ENCODE measurements around the gene GRIK3. TPM values are rescaled to one million over a fixed set of nuclear protein-coding genes. Genes with fewer than 3 reads are reported as not detected.

The GRIK3 gene
- polyA plus RNA-seq, 1 donor (not counting 4 experiments of a cell fraction or from before 2014, with no cell fraction given) = not detected

DNA sequence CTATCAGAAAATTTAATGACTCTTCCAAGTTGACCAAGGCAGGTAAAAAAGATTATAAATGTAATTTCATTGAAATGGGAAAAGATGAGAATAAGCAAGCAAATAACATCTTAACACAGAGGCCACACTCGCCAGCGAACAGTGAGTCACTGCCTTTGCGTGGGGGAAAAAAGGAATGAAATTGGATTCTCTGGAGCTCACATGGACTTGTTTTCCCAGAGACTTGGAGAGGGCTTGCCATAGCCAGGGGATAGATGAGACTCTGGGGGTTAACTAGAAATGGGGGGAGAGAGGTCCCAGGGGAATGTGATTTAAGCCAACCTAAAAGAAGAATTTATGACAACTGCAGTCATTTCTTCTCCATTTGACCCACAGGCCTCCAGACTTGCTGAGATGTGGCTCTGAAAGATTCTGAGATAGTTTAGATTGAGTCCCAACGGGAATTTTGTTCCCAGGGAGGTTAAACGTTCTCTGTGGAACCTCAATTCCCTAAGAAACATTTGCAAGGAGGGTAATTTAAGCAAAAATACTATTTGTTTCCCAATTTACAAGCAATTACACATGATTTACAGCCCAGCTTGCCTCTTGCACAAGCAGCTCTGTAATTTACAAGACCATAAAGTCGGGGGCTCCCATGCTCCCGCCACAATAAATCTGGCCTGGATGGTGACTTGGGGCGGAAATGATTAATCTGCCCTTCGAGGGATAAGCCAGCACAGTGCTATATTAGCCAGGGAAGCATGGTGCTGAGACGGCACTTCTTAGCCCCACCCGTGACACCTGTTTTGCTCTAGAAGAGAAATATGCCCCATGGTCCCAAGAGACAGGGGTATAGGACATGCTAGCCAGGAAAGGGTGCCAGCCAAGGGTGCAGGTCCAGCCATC lies 68.8 kb downstream of the GRIK3 start:
- FAIRE-seq (no peak), DNase-seq (ENCODE audit: low read depth, low spot score) (no peak)
- H3K27me3 ChIP-seq (ENCODE audit: control insufficient read depth, extremely low read depth, insufficient read depth, low read length) = no peaks in the 10 kb centered on the region
- no peak for TF ChIP-seq EZH2 (IDR thresholded peaks at IDR 0.05; ENCODE audit: low read length)
- TF ChIP-seq CTCF (optimal IDR thresholded peaks at IDR 0.05 in 1 of 3, IDR thresholded peaks at IDR 0.05 in 1 of 3, conservative IDR thresholded peaks at IDR 0.05 in 1 of 3; ENCODE audit: extremely low read depth in 1 of 3, insufficient read depth in 2 of 3, low read length in 3 of 3) = no peak
- no peaks in the 10 kb centered on the region for H3K36me3 ChIP-seq (ENCODE audit: control insufficient read depth in 2 of 2, extremely low read depth in 1 of 2, insufficient read depth in 2 of 2, low read length in 2 of 2)
- no peak overlapping the region for H3K4me2 ChIP-seq (ENCODE audit: control insufficient read depth, extremely low read depth, insufficient read depth, low read depth, low read length)
- no peaks in the 10 kb centered on the region for H3K9me3 ChIP-seq (ENCODE audit: control insufficient read depth, low read depth, low read length)
- H3K9me1 ChIP-seq (ENCODE audit: control insufficient read depth, extremely low read depth, insufficient read depth, low read length) = no peaks in the 10 kb centered on the region
- dilution Hi-C loops (cut with MboI; ENCODE audit: extremely low pct_ligation_motif_present, low sequenced_read_pairs) = no loop called here
- H3K9ac ChIP-seq (ENCODE audit: control insufficient read depth, extremely low read depth, insufficient read depth, low read length) = no peak overlapping the region
- no peaks in the 10 kb centered on the region for H3K79me2 ChIP-seq (ENCODE audit: control insufficient read depth, insufficient read depth, low read length)
- H3K4me3 ChIP-seq (ENCODE audit: control insufficient read depth in 2 of 3, extremely low read depth in 1 of 3, insufficient read depth in 2 of 3, low read depth in 1 of 3, low read length in 3 of 3) = no peak overlapping the region
- no peaks in the 10 kb centered on the region for H4K20me1 ChIP-seq (ENCODE audit: control insufficient read depth, extremely low read depth, insufficient read depth, low read length)
- H2AFZ ChIP-seq (ENCODE audit: control insufficient read depth, low read length) = no peak overlapping the region
- no peak overlapping the region for H3K27ac ChIP-seq (ENCODE audit: control insufficient read depth, insufficient read depth, low read length)
- H3K4me1 ChIP-seq (ENCODE audit: control insufficient read depth, extremely low read depth, insufficient read depth, low read length) = no peaks in the 10 kb centered on the region

GRCh38 chr1:36964830-36965229 lies 69.5 kb downstream of the GRIK3 start:
- H3K4me2 ChIP-seq (ENCODE audit: control insufficient read depth, extremely low read depth, insufficient read depth, low read depth, low read length) = no peak overlapping the region
- dilution Hi-C loops (cut with MboI; ENCODE audit: extremely low pct_ligation_motif_present, low sequenced_read_pairs) = no loop called here

More at GRCh38 chr1:36964830-36965229, 69.5 kb downstream of the GRIK3 start:
- H3K4me1 ChIP-seq (ENCODE audit: control insufficient read depth, extremely low read depth, insufficient read depth, low read length) = no peaks in the 10 kb centered on the region
- FAIRE-seq = no peak
- no peaks in the 10 kb centered on the region for H3K9me1 ChIP-seq (ENCODE audit: control insufficient read depth, extremely low read depth, insufficient read depth, low read length)
- H3K27me3 ChIP-seq (ENCODE audit: control insufficient read depth, extremely low read depth, insufficient read depth, low read length) = no peaks in the 10 kb centered on the region
- no peak overlapping the region for H3K9ac ChIP-seq (ENCODE audit: control insufficient read depth, extremely low read depth, insufficient read depth, low read length)
- no peak overlapping the region for H3K4me3 ChIP-seq (ENCODE audit: control insufficient read depth in 2 of 3, extremely low read depth in 1 of 3, insufficient read depth in 2 of 3, low read depth in 1 of 3, low read length in 3 of 3)
- H3K27ac ChIP-seq (ENCODE audit: control insufficient read depth, insufficient read depth, low read length) = no peak overlapping the region
- H3K9me3 ChIP-seq (ENCODE audit: control insufficient read depth, low read depth, low read length) = peaks cover 2% of the 10 kb centered on the region
- H4K20me1 ChIP-seq (ENCODE audit: control insufficient read depth, extremely low read depth, insufficient read depth, low read length) = no peaks in the 10 kb centered on the region
- DNase-seq (ENCODE audit: low read depth, low spot score) = no peak
- no peaks in the 10 kb centered on the region for H3K79me2 ChIP-seq (ENCODE audit: control insufficient read depth, insufficient read depth, low read length)
- no peak overlapping the region for H2AFZ ChIP-seq (ENCODE audit: control insufficient read depth, low read length)
- no peak for TF ChIP-seq EZH2 (IDR thresholded peaks at IDR 0.05; ENCODE audit: low read length)
- no peak for TF ChIP-seq CTCF (optimal IDR thresholded peaks at IDR 0.05 in 1 of 3, IDR thresholded peaks at IDR 0.05 in 1 of 3, conservative IDR thresholded peaks at IDR 0.05 in 1 of 3; ENCODE audit: extremely low read depth in 1 of 3, insufficient read depth in 2 of 3, low read length in 3 of 3)
- H3K36me3 ChIP-seq (ENCODE audit: control insufficient read depth in 2 of 2, extremely low read depth in 1 of 2, insufficient read depth in 2 of 2, low read length in 2 of 2) = no peaks in the 10 kb centered on the region
